Measurements from ENCODE around the gene ECSIT.

The ECSIT gene

DNA sequence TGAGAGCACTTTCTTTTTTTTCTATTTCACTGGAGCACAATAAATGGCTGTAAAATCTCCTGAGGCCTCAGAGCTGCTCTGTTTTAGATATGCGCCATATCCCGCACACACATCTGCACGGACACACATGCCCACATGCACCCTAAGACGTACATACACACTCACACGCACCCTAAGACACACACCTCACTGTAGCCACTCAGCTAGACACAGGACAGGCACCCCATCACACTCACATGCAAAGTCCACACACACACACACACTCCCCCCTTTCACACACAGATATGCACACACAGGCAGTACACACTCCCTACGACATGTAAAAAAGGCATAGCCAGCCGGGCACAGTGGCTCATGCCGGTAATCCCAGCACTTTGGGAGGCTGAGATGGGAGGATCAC lies 21.3 kb upstream of the ECSIT start:
- no peak for DNase-seq (ENCODE audit: low spot score)

DNA sequence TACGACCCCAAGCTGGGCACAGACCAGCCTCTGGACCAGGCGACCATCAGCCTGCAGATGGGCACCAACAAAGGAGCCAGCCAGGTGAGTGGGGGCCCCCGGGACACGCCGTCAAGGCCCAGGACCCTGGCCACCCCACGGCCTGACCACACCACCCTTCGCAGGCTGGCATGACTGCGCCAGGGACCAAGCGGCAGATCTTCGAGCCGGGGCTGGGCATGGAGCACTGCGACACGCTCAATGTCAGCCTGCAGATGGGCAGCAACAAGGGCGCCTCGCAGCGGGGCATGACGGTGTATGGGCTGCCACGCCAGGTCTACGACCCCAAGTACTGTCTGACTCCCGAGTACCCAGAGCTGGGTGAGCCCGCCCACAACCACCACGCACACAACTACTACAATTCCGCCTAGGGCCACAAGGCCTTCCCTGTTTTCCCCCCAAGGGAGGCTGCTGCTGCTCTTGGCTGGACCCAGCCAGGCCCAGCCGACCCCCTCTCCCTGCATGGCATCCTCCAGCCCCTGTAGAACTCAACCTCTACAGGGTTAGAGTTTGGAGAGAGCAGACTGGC lies 20.5 kb upstream of the ECSIT start:
- DNase-seq (ENCODE audit: low spot score): no peak

DNA sequence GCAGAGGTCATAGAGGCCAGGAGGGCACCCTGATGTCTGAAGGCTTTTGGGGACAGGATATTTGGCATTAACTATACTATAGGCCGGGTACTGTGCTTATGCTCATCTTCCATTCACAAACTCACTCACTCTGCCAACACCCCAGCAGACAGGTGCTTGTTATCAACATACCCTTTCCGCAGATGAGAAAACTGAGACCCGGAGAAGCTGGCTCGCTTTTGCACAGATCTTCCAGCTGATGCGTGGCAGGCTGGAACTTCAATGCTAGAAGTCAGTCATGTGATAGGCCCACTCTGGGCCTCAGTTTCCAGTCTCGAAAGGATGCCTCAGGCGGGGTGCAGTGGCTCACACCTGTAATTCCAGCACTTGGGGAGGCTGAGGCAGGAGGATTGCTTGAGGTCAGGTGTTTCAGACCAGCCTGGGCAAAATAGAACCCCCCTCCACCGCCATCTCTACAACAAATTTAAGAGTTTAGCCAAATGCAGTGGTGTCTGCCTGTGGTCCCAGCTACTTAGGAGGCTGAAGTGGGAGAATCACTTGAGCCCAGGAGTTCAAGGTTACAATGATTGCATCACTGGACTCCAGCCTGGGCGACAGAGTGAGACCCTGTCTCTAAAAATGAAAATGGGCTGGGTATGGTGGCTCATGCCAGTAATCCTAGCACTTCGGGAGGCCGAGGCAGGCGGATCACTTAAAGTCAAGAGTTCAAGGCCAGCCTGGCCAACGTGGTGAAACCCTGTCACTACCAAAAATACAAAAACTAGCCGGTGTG lies 19.2 kb upstream of the ECSIT start:
- no peak for DNase-seq (ENCODE audit: low spot score)

DNA sequence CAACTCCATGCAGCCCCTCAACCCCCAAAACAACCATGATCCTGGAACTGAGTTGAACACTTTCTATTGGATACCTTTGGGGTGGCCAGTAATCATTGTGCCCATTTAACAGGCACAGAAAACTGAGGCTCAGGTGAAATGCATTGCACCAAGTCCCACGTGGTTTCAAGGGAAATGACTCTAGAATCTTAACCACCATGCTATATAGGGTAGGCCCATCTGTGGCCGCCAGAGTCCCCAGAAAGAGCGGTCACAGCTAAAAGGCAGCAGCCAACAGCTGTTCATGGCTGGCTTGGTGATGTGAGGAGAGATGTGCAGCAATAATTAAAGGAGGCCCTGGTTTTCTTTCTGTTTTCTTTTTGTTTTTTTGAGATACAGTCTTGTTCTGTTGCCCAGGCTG lies 12.3 kb upstream of the ECSIT start:
- DNase-seq (ENCODE audit: low spot score): no peak

- no peak for DNase-seq (ENCODE audit: low spot score)
Measured at GRCh38 chr19:11540645-11541044, 11.7 kb upstream of the ECSIT start.

DNA sequence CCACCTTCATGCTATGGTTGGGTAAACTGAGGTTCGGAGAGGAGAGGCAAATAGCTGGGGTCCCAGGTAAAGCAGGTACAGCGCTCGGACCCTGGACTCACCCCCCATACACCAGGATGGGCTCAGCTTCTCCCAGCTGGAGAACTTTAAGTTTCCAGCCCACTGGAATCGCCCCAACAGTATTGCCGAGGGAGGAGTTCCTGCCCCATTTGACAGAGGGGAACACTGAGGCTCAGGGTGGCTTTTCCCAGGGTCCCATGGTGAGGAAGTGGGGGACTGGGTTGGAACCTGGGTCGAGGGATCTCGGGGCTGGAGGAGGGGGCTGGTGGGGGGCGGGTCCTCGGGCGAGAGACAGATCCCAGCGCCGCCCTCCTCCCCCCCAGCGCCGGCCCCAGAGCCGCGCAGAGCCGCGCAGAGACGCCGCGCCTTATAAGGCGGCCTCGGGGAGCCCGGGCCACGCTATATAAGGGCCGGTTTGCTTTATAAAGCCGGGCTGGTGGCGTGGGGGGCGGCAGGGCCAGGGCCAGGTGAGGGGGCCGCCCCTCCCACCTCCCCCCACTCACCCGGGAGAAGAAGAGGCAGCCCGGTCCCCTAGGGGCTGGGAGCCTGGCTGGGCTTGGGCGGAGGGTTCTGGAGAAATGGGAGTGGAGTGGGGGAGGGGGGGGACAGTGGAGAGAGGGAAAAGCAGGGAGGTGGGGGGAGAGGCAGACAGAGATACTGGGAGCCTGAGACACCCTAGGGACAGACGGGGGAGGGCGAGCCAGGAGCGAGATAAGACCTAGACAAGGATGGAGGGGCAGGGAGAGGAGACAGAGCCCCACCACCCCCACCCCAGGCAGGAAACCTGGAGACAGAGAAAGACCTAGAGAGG lies 10.8 kb upstream of the ECSIT start:
- no peak for DNase-seq (ENCODE audit: low spot score)

GRCh38 chr19:11538232-11539036 lies 9.5 kb upstream of the ECSIT start, which contains the start of gene CNN1:
Gene CNN1, plus strand, starts transcription at chr19:11538851. Its CDS starts 77 bp downstream, at chr19:11538928.
- DNase-seq (ENCODE audit: low spot score): no peak

- peak; percentile 89 for DNase-seq (ENCODE audit: low spot score)
Measured at GRCh38 chr19:11535792-11536595, 7.1 kb upstream of the ECSIT start.

DNA sequence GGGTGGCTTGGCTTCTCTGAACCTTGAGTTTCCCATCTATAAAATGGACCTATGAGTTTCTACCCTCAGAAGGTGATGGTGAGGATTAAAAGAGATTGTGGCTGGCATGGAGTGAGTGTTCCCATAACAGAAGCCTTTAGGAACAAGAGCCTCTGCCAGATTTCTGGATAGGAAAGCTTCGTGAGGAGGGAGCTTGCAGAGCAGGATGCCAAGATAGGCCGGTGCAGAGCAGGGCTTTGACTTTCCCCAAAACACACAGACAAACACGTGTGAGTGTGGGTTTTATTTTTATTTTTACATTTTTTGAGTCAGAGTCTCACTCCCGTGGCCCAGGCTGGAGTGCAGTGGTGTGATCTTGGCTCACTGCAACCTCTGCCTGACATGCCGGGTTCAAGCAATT lies 6.0 kb upstream of the ECSIT start:
- DNase-seq (ENCODE audit: low spot score): no peak

- no peak for DNase-seq (ENCODE audit: low spot score)
Measured at GRCh38 chr19:11534538-11534937, 5.6 kb upstream of the ECSIT start.

DNA sequence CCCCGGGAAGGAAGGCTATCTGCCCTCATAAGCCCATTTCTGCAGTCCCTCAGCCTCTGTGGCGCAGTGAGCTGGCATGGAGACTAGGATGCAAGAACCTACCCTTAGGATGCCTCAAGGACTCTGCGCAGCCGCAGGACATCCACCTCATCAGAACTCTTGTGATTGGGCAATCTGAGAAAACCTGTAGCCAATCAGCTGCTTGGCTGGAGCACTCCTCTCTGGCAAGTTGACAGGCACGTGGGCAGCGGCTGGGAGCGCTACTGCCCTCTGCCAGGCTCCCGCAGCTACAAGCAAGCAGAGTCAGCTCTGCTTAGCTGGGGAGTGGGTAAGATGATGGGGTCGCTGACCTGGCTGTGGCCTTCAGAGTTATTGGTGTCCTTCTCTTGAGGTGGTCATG lies 1.5 kb upstream of the ECSIT start:
- peak; percentile 33 for DNase-seq (ENCODE audit: low spot score)

DNA sequence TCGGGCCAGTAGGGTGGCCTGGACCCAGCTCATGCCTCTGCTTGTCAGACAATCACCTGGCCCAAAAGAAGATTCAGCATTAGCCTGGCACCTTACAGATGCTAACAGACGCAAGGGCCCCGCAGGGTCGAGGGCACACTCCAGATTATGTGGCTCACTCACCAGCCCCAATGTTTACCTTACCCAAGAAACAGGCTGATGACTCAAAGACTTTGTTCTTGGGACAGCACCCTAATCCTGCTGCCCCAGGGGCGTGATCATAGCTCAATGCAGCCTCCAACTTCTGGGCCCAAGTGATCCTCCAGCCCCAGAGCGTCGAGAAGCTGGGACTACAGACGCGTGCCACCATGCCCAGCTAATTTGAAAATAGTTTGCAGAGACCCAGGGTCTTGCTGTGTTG lies 9.8 kb downstream of the ECSIT start:
- DNase-seq (ENCODE audit: low spot score): no peak

DNA sequence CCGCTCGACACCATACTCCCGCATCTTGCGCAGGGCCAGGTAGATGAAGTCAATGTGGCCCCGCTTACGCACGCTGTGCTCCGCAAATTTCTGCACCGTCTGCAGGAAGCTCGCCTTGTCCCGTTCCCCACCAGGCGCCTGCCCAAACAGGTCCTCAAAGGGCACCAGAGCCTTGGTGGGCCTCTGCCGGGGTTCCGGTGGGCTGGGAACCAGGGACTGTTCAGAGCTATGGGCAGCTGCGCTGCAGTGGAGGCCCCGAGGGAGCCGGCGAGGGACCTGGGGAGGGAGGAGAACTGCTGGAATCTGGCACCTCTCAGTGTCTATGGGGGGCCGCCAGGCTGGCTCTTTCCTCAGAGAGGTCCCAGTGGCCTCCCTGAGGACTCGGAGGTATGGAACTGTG lies 15.0 kb downstream of the ECSIT start:
- no peak for DNase-seq (ENCODE audit: low spot score)

- no peak for DNase-seq (ENCODE audit: low spot score)
Measured at GRCh38 chr19:11510444-11510843, 18.5 kb downstream of the ECSIT start.

- DNase-seq (ENCODE audit: low spot score): no peak
Measured at GRCh38 chr19:11507370-11508078, 21.4 kb downstream of the ECSIT start.

DNA sequence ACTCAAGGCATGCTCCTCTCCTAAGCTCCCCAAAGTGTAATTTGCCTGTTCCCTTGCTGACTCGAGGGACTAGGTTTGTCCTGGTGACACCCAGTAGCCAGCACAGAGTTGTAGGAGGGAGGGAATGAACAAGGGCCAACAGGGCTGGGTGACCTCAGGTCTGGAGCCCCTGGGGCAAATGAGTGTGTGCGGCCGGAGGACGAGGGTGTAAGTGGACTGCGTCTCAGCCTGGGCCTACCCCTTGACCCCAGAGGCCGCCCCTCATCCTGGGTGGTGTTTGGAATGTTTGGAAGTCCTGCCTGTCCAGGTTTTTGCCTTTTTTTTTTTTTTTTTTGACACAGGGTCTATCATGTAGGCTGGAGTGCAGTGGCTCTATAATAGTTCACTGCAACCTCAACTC lies 22.0 kb downstream of the ECSIT start:
- no peak for DNase-seq (ENCODE audit: low spot score)

DNA sequence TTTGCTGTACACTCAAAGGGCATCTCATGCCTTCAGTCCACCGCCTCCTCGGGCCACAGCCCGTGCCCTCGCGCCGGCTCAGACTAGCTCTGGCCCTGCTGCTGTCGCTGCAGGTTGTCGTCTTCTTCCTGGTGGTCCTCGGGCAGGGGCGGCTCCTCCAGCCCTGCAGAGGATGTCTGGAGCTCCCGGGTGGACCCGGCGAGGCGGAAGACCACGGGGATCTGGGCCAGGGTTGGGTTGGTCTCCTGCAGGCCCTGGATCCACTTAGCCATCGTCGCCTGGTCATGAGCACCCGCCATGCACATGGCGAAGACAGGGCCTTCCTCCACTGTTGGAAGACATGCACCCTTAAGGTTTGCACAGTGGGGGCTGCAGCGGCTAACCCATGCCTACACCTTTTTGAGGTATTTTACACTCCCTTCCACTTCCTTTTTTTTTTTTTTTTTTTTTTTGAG lies 22.8 kb downstream of the ECSIT start:
- no peak for DNase-seq (ENCODE audit: low spot score)

GRCh38 chr19:11505504-11506100 lies 23.3 kb downstream of the ECSIT start, which contains the start of gene ZNF653:
Gene ZNF653, minus strand, starts transcription at chr19:11505839. Its CDS starts 53 bp downstream, at chr19:11505786.
- peak; percentile 94 for DNase-seq (ENCODE audit: low spot score)

GRCh38 chr19:11505032-11505503 lies 23.9 kb downstream of the ECSIT start:
- peak; percentile 93 for DNase-seq (ENCODE audit: low spot score)

All from LoVo (cell line).